Activated CD4-positive, alpha-beta T cell treated with anti-CD3 and anti-CD28 coated beads, Interleukin-2, amount 50 U/mL, for 4 hours (primary cell): ENCODE data around the gene NLGN1.

ENCODE experiments used
- DNase-seq, 2 experiments: peaks; one replicate each; pipeline ENCODE4 v3.0.0-alpha.2; 2020

The NLGN1 gene

DNA sequence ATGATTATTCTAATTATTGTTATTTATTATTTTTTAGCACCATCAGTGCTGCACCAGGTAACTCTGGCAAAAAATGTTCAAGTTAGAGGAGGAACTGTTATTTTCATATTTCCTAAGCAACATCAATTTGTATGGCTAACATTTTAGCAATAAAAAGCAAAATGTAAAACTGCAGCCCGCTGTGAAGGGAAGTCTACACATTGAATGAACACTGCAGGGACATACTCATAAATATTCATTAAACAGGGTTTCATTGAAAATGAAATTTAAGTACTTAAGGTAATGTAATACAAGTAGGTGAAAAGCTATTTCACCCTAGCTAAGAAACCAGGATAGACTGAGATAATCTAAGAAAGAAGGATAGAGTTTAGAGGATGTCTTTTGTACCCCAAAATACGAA is 532.7 kb downstream of the NLGN1 start:
- no peak for DNase-seq

DNA sequence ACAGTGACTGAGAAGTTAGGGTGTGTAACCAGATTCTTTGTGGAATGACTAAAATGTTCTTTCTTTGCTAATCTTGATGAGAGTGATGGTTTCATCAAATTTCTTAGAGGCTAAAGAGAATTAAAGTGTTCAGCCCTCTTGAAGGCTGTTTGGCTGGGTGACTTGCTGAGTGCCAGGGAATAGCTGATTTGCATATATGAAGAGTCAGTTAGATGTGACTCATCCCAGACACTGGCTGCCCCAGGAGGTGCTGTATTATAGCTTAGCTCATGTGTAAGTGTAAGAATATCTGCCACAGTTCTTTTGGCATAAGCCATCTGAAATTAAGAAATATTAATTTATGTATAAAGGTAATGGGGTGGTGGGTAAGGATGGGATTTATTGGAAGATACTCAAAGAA is 535.1 kb downstream of the NLGN1 start:
- no peak for DNase-seq

DNA sequence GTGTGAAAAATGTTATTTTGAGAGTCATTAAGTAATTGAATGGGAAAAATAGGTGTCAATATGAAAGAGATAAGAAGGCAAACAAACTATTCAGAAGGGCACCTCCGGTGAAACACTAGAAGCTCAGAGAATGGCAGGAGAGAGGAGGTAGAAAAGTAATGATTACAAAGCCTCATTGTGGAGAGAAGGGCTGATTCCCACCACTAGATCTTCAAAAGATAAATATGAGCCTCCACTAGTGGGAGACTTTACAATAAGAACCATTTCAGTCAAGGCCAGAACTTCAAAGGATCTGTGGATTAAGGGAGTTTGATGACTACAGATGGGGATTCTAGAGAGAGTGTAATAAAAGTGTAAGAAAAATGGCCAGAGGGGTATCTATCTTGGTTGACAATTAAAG is 535.6 kb downstream of the NLGN1 start:
- DNase-seq = no peak

DNA sequence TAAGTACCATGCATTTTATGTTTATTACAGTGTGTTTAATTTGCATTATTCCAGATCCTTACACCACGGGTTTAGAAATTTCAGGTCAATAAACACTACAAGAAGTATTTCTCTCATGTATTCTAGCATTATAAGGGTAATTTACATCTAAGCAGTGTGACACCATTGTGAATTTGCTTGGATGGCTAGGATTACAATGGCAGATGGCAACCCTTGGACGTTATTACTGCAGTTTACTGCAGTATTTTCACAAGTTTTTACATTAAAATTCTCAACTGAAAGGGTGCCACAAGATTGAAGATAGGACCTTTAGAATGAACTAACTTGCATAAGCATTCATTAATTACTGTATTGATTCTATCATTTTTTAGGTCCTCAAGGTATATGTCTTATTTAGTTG is 538.8 kb downstream of the NLGN1 start:
- DNase-seq = no peak

DNA sequence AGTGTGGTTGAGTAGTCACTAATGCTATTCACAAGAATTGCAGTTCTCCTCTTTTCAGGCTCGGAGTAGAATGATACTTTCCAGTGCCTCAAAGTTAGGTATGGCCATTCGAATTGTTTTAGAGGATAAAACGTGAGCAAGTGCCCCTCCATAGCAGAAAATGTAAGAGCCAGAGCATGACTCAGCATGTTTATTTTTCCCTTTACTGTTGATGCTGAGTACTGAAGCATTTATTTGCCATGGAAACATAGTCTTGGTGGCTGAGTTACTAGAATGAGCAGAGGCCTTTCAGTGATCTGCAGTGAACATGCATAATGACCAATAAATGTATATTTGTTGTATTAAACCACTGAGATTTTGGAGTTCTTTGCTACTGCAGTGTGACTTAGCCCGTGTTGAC is 540.6 kb downstream of the NLGN1 start:
- DNase-seq = no peak

DNA sequence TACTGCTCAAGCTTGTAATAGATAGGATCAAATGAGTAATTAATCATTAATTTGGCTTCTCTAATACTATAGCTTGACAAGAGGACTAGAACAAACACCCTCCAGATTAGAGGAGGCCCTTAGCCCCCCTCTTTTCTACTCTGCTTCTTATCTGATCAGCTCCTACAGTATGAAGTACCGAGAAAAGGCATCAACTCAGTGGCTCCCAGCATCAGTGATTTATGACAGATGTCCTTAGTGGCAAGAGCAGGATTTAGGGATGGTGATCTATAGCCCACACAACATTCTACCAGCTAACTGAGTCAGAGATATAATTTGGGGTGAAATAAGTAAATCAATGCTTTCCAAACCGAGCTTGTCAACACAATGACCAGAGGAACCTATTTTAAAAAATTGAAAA is 541.1 kb downstream of the NLGN1 start:
- no peak for DNase-seq

DNA sequence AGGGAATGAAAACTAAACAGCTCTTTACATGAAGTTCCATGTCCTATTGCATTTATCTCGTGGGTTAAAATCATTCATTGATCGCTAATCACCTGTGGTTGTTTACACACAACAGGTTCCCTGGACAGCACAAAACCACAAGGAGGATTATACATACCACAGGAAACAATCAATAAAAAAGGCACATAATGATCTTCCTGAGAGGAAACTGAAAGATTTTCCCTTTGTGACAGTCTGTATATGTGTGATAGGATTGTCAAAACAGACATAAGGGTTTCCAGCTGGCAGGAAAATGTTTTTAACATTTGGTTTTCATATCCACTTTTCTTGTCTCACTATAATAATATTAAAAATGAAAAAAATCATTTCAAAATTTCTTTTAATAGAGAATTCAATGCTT is 541.8 kb downstream of the NLGN1 start:
- DNase-seq = no peak

DNA sequence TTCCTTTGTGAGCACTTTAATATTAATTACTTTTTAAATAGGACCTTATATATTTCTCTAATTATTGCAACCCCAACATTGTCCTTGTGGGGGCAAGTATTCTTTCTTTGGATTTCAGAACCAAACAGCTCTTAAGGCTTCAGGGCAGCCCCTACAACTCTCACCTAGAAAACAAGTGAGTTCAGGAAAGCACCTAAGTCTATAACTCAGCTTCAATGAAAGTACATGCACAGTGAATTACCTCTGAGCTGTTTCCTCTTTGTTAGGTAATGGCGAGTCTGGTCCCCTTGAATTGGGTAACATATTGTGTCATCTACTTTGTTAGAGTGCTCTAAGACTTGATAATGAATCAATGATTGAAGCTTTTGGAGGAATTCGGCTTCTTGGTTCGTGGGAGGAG is 545.7 kb downstream of the NLGN1 start:
- DNase-seq = no peak

DNA sequence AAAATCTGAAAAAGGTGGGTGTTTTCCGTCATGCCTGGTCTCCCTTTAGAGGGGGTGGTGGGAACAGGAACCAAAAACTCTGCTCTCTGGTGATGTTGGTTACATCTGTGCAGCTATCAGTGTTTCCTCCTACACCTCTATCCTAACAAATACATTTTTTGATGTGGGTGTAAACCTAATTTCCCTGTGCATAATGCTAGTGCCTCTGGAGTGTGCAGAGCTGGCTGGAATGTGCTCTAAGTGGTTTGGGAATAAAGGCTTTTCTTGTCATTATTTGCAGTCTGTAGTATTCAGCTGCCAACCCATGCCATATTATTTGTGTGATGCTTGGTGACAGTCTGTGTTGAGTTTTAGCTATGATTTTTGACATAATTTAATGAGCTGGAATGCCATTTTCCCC is 547.6 kb downstream of the NLGN1 start:
- no peak for DNase-seq

DNA sequence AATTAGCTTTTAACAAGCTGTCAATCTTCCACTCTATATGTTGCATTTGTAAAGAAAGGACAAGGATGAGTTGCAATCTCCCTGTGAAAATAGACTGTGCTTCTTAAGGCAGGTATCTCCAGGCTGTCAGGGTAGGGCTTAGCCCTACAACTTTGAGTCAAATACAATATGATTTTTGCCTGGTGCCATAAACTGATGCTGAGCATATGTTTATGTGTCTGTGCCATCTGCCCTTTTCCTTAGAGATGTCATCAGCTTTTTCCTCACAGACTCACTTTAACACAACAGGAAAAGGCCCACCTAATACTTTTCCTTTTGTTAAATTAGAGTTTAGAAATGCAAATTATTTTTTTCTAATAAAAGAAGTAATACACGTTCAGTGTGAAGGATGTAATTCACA is 548.3 kb downstream of the NLGN1 start:
- DNase-seq = no peak

DNA sequence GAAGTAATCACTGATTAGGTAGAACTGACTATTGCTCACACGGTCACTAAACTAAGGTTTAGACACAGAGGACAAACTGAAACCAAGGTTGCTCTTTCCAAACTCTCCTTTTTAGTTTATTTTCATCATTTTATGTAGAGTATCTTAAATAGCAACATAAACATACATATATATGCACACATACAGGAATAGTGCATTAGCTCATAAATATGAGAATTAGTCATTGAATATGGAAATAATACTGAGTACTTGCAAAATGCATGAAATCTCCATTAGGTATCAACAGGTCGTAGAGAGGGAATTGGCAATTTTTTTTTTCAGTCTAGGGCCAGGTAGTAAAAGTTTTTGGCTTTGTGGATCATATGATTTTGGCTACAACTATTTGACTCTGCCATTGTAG is 557.1 kb downstream of the NLGN1 start:
- DNase-seq = no peak

DNA sequence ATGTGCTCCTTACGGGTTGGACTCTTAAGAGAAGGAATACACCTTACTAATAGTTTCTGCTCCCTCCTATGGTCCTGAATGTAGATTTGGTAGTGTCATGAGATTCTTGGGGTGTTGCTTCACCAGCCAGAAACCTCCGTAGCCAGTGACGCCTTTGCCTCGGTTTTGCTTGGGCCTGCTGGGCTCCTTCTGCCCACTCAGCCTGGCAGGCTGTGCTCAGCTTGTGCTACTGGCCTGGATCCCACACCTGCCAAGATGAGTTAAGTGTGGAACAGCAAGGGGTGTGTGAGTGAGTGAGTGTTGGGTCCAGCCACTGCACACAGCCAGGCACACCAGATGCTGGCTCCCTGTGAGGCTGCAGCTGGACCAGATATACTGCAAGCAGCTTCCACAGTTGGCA is 560.1 kb downstream of the NLGN1 start:
- no peak for DNase-seq

DNA sequence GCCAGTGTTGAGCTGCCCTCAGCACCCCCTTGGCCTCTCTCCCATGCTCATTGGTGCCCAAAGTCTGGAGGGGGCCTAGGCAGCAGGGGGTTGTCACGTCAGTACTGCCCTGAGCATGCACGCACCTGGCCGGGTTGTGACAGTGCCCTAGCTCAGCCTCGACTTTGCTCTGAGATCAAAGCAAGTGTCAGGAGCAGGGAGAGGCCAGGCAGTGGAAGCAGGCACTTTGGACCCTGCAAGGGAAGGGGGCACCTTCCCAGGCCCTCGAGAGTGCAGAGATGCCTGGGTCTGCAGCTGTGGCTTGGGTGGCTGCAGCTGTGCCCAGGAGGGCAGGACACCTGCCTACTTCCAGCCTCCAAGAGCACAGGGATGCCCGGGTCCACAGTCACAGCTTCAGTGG is 561.3 kb downstream of the NLGN1 start:
- no peak for DNase-seq

DNA sequence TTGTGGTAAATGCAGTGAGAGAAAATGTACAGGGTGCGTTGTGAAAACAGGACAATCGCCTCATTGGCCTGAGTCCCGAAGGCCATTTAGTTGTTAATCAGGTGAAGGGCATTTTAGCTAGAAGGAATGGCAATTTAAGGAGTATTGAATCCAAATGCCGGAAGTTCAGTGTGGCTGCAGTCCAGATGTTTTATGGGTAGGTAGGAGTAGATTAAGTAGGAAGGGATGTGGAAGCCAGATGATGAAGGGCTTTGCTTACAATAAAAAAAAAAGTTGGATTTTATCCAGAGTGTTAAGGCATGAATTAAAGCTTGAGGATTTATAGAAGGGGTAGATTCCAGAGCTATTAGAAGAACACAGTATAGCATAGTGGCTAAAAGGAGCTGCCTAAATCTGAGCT is 572.7 kb downstream of the NLGN1 start:
- DNase-seq = no peak

DNA sequence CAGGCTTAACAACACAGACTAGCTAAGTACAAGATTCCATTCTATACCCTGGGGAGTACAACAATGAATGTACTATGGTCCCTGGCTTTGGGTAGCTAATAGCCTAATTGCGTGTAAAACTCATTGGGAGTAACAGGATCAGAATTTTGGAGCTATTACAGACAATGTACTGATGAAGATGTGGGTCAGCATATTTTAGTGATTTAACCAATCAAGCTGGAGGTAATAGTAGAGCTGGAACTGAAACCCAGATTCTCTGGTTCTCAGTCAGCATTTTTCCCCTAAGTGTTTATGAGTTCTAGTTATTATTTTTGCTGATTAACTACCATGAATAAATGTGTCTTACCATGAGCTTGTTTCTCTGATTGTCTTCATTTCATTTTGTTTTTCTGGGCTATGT is 578.7 kb downstream of the NLGN1 start:
- no peak for DNase-seq

DNA sequence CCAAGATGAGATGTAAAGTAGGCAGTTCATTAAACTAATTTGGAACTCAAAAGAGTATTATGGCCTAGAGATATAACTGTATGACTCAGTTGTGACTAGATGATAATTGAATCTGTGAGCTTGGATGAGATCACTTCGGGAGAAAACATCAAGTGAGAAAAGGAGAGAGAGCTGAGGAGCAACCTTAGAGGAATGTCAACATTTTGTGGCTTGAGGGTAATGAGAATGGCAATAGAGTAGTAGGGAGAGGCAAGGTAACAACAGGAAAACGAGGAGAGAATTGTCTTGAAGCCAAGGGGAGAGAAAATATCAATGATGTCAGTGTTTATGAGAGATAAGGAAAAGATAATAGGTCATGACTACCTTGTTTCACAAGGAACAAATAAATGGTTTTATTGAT is 580.2 kb downstream of the NLGN1 start:
- DNase-seq = no peak

DNA sequence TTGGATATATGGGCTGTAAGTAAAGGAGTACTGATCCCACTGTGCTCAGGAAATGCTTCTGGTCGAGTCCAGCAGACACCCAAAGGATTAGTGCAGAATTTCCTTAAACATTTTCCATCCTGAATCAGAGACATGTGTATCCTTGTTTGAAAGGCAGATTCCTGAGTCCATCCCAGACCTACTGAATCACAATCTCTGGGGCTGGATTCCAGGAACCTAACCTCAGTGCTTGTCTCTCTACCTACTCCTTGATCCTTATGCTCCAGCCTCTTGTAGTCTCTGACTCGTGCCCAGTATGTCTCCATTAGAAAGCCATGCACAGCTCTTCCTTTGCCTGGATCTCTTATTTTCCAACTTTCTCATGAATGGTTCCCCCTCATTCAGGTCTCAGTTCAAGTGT is 585.8 kb downstream of the NLGN1 start:
- no peak for DNase-seq

DNA sequence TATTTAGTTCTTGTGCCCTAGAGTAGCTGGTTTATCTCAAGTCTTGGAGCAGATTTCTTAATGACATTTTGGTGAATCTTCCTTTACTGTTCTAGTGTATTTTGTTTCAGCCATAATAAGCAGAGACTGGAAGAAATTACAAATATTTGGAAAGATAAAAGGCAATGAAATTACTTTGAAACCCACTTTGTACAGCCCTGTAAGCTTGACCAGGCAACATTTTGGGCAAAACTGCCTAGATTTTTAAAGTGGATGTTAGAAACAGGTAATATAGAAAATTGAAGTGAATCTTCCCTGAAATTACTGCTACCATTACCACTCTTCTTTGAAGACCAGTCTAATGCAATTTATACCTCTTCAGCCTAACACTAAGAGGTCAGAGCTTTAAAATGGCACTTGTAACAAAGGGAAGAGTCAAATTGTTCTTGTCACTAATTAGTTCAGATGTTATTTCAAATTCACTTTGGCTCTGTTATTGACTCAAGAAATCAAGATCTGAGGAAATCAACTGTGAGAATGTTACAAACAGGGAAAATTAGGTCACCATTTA is 589.4 kb downstream of the NLGN1 start:
- DNase-seq = no peak

DNA sequence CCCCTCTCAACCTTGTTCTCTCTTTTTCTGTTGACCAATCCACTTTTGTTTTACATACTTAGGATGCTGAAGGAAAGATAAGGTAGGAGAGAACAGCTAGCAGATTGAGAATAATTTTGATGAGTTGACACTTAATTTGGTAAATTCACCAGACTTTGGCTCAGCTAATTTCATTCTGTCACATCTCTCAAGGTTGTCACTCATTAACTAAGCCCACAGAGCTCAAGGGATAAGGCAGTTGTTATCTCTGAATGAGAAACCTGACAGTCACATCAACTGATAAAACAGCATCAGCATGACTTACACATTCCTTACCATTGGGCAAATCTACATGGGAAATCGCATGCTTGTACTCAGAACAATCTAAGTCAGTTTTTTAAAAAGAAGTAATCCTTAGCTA is 591.4 kb downstream of the NLGN1 start:
- no peak for DNase-seq

DNA sequence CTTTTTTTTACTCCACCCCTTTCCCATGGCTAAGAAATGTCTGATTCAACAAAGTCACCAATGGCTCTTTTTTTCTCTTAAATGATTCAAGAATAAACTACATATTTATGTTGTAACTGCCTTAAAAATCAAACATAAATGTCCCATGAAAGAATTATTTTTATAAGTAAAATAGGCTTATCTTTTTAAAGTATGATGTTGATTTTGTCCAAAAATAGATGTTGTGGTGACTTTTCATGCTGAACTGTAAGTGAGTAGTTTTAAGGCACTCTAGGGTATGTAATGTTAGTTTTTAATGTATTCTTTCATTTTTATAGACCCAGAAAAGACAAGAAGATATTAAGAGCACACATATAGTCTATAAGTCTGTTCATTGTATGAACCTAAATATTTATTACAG is 594.9 kb downstream of the NLGN1 start:
- no peak for DNase-seq

DNA sequence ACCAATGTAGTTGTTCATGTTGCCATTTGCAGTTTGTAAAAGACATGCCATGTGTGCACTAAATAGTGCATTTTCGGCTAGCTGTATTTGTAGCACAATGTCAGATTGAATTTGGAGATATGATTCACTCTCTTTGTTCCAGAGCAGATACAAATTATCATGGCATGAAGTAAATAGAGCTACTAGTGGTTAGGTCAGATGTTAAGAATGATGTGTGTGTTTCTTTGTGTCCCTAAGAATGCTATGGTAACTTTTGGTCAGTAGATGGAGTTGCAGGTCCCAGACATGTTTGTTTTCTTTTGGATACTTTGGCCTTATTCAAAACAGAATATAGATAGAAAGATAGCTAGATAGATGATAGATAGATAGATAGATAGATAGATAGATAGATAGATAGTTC is 595.8 kb downstream of the NLGN1 start:
- DNase-seq = no peak

DNA sequence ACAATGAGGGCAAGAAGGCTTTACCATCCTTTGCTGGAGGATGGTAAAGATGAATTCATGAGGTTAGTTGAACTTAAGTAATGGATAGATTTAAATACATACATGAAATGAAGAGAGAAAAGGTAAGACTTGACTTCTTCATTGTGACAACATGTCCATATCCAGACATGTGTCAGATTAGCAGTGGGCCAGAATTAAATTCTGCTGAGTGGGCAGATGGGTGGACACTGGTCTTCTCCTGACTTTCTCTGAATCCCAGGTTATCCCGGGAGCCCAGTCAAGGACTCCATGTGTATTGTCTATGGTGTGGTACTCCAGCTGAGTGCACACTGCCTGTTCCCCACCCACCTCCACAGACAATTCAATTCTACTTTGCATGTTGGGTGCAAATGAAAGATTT is 603.1 kb downstream of the NLGN1 start:
- no peak for DNase-seq

DNA sequence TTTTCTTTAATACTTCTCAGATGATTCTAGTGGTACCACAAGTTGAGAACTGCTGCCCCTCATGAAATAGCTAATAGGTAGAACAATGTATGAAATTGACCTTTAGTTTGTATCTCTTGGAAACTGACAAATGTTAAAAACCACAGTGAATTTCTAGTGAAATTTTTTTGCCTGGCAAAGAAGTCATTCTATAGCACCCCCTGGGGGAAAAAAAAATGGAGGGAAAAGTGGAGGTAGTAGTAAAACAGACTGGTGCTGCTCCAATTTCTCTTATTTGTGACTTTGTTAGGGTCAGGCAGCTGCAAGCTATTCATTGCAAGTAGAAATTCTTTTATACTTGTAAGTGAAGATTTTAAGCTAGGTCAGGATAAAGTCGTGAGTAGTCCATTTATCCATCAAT is 605.0 kb downstream of the NLGN1 start:
- DNase-seq = no peak

DNA sequence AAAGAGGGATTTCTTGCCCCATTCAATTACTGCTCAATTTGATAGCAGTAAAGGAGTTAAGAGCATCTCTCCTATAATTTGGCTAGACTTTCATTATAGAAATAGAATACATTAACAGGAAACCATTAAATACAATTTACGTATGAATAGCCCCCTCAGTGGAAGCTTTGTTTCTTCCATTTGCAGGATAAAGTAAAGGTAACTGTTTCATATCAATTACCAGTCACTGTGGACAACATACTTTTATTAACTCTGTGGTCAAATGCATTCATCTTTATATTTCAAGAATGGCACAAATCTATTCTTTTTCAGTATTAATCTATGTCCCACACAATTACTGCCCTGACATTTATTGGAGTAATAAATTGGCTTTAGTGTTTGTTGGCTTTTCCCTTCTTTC is 613.4 kb downstream of the NLGN1 start:
- no peak for DNase-seq

DNA sequence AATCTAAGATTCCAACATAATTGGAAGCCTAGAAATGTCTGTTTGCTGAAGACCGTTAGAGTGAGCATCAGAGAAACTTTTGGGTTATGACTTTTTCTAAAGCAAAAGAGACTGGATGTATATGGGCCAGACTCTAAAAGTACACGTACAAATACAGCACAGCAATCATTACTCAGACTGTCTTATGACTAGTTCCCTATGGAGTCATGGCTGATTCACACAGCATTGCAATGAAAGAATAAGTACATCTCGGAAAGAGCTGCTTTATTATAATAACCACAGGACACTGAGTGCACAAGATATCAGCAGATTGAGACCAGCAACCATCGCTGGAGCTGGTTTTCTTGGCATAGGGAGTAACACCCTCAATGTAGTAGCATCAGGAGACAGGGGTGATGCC is 618.6 kb downstream of the NLGN1 start:
- DNase-seq = no peak

DNA sequence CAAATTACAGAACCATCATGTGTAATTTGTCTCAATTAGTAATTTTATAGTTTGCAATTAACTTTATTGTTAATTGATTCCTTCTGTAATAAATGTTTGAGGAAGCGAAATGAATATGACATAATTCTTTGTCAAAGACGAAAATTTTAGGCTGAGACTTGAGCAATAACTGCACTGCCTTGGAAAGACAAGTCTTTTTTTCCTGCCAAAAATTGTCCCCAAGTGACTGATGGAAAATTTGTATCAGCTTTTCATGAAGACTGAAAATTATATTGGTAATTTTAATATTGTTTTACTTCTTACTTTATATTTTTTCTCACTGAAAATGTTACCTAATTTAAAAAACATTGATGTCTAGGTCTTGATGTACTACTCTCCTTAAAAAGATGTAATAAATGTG is 622.6 kb downstream of the NLGN1 start:
- no peak for DNase-seq
